PC-9 (cell line): ENCODE results near the gene ZNF691. TPM values are rescaled to one million over a fixed set of nuclear protein-coding genes. Genes with fewer than 3 reads are reported as not detected.

Source experiments
- BruUV-seq: library from RNA; stranded (reverse); fragments of 400-500 nt; replicated peaks from 2 replicates; lab custom pipeline; 2021; lab: Mats Ljungman, UMichigan
- CTCF ChIA-PET: fragments of 300-600 bp; sonication (Branson Sonifier 250); formaldehyde crosslinking; loops from one replicate; lab custom pipeline; 2022; ENCODE audit warnings: antibody characterized with exemption; lab: Charles Lee
- POLR2A ChIA-PET: fragments of 300-600 bp; sonication (Branson Sonifier 250); formaldehyde crosslinking; loops from one replicate; lab custom pipeline; 2022; ENCODE audit warnings: antibody characterized with exemption; ENCODE audit not compliant: unreplicated experiment; lab: Charles Lee
- DNase-seq, 2 experiments: peaks; one replicate each; pipeline versions ENCODE4 v3.0.0 to v3.0.0-alpha.2; 2015 to 2022; ENCODE audit warnings: mixed read lengths in 1 of 2
- H2AFZ ChIP-seq: fragments of 200-600 bp; sonication (generic); 2 replicates; pipeline ENCODE4 v1.8.1; 2017; ENCODE audit warnings: antibody characterized with exemption
- H3F3A ChIP-seq: fragments of 200-600 bp; sonication (generic); 2 replicates; pipeline ENCODE4 v1.8.1; 2017; ENCODE audit warnings: antibody characterized with exemption, mild to moderate bottlenecking, low read depth; ENCODE audit not compliant: insufficient read depth
- H3K27ac ChIP-seq: fragments of 200-600 bp; sonication (generic); 2 replicates; pipeline ENCODE4 v1.6.1; 2016; ENCODE audit warnings: mixed run types
- H3K27me3 ChIP-seq: fragments of 200-600 bp; sonication (generic); 2 replicates; pipeline ENCODE4 v1.6.1; 2016; ENCODE audit warnings: low read depth, mixed run types; ENCODE audit not compliant: insufficient read depth
- H3K36me3 ChIP-seq: fragments of 200-600 bp; sonication (generic); 2 replicates; pipeline ENCODE4 v1.6.1; 2016; ENCODE audit warnings: low read depth, mixed run types
- H3K4me1 ChIP-seq: fragments of 200-600 bp; sonication (generic); replicated peaks from 2 replicates; pipeline ENCODE4 v1.6.1; 2016; ENCODE audit warnings: mixed run types; ENCODE audit not compliant: insufficient read depth
- H3K4me2 ChIP-seq: fragments of 200-600 bp; sonication (generic); 2 replicates; pipeline ENCODE4 v1.6.1; 2017; ENCODE audit warnings: mixed run types
- H3K4me3 ChIP-seq: fragments of 200-600 bp; sonication (generic); 2 replicates; pipeline ENCODE4 v1.6.1; 2016; ENCODE audit warnings: mixed run types
- H3K79me2 ChIP-seq: fragments of 200-600 bp; sonication (generic); 2 replicates; pipeline ENCODE4 v1.6.1; 2017; ENCODE audit warnings: low read depth, mixed run types
- H3K9me2 ChIP-seq: fragments of 200-600 bp; sonication (generic); 2 replicates; pipeline ENCODE4 v1.8.1; 2017; ENCODE audit warnings: mild to moderate bottlenecking; ENCODE audit not compliant: insufficient read depth
- H3K9me3 ChIP-seq: fragments of 200-600 bp; sonication (generic); 2 replicates; pipeline ENCODE4 v1.8.1; 2016; ENCODE audit warnings: low read depth; ENCODE audit not compliant: insufficient read depth
- H4K20me1 ChIP-seq: fragments of 200-600 bp; sonication (generic); 2 replicates; pipeline ENCODE4 v1.8.1; 2017; ENCODE audit not compliant: insufficient read depth
- CTCF ChIP-seq: fragments of 200-600 bp; sonication (generic); conservative IDR thresholded peaks from 2 replicates; pipeline ENCODE4 v1.6.1; 2017; ENCODE audit warnings: mixed run types, antibody characterized with exemption, mild to moderate bottlenecking, moderate library complexity
- EZH2 ChIP-seq: fragments of 200-600 bp; sonication (generic); IDR thresholded peaks from 2 replicates; pipeline ENCODE4 v1.8.0; 2017; ENCODE audit warnings: antibody characterized with exemption, low read depth
- intact Hi-C: fragments of 100-400 bp; cut with micrococcal nuclease; formaldehyde crosslinking; loops from one replicate; pipeline ENCODE4 v1.10.0; 2022; ENCODE audit not compliant: unreplicated experiment
- total RNA-seq: library from RNA; stranded (reverse); gene quantifications from 2 replicates; pipeline ENCODE4 v1.2.3, GENCODE V29; 2021

The ZNF691 gene
- total RNA-seq, 1 experiment from 2014 or later = 11.4 TPM

- no peaks in the 10 kb centered on the region for H3K27me3 ChIP-seq
- H3K27ac ChIP-seq = no peak overlapping the region
- no TSS peak for BruUV-seq
- DNase-seq = no peak
- H3K36me3 ChIP-seq = no peaks in the 10 kb centered on the region
- no peak overlapping the region for H3K4me2 ChIP-seq
- H3K4me1 ChIP-seq = no peaks in the 10 kb centered on the region
- POLR2A ChIA-PET = no interaction called here
- no peak overlapping the region for H3K4me3 ChIP-seq
- no peaks in the 10 kb centered on the region for H3K9me2 ChIP-seq
- TF ChIP-seq EZH2 (no peak), CTCF (no peak)
- no peak overlapping the region for H2AFZ ChIP-seq
- H3K9me3 ChIP-seq = no peaks in the 10 kb centered on the region
- no peaks in the 10 kb centered on the region for H3K79me2 ChIP-seq
- CTCF ChIA-PET = no interaction called here
- no peaks in the 10 kb centered on the region for H4K20me1 ChIP-seq
- no peaks in the 10 kb centered on the region for H3F3A ChIP-seq
- intact Hi-C loops = no loop called here
Measured at GRCh38 chr1:42877380-42877779, 31.0 kb downstream of the ZNF691 start.

GRCh38 chr1:42880384-42880783, 34.0 kb downstream of the ZNF691 start:
- Histone ChIP-seq H3F3A (no peaks in the 10 kb centered on the region), H3K4me2 (no peak overlapping the region), H3K79me2 (no peaks in the 10 kb centered on the region), H3K9me2 (no peaks in the 10 kb centered on the region), H2AFZ (no peak overlapping the region), H3K36me3 (no peaks in the 10 kb centered on the region), H3K4me1 (no peaks in the 10 kb centered on the region), H3K9me3 (no peaks in the 10 kb centered on the region), H3K27me3 (no peaks in the 10 kb centered on the region), H4K20me1 (no peaks in the 10 kb centered on the region), H3K4me3 (no peak overlapping the region), H3K27ac (no peak overlapping the region)
- POLR2A ChIA-PET = no interaction called here
- no TSS peak for BruUV-seq
- DNase-seq = no peak
- TF ChIP-seq CTCF (no peak), EZH2 (no peak)
- CTCF ChIA-PET = no interaction called here
- intact Hi-C loops = no loop called here

GRCh38 chr1:42886046-42886739, 39.8 kb downstream of the ZNF691 start:
- intact Hi-C loops = no loop called here
- TF ChIP-seq CTCF = no peak
- no peak for TF ChIP-seq EZH2
- Histone ChIP-seq H3K36me3 (no peaks in the 10 kb centered on the region), H3K27ac (no peak overlapping the region), H3K4me1 (no peaks in the 10 kb centered on the region), H2AFZ (no peak overlapping the region), H3K4me2 (no peak overlapping the region), H3K9me2 (no peaks in the 10 kb centered on the region), H3F3A (no peaks in the 10 kb centered on the region), H3K4me3 (no peak overlapping the region), H3K79me2 (no peaks in the 10 kb centered on the region), H3K9me3 (no peaks in the 10 kb centered on the region), H3K27me3 (no peaks in the 10 kb centered on the region), H4K20me1 (no peaks in the 10 kb centered on the region)
- ChIA-PET POLR2A (no interaction called here), CTCF (no interaction called here)
- no peak for DNase-seq
- no TSS peak for BruUV-seq
